Left ventricle myocardium inferior (tissue), 1 donor: ENCODE measurements around the gene MITF. TPM values are rescaled to one million over a fixed set of nuclear protein-coding genes. Genes with fewer than 3 reads are reported as not detected.

Experiments used
- DNase-seq: peaks from one replicate; pipeline ENCODE4 v3.0.0-alpha.2; 2020
- H3K27ac ChIP-seq: fragments of 200-600 bp; replicated peaks from 2 replicates; pipeline ENCODE4 v1.8.0; 2021
- H3K27me3 ChIP-seq: fragments of 200-600 bp; 2 replicates; pipeline ENCODE4 v1.8.0; 2021; ENCODE audit warnings: low read depth
- H3K36me3 ChIP-seq: fragments of 200-600 bp; 2 replicates; pipeline ENCODE4 v1.8.0; 2021
- H3K4me1 ChIP-seq: fragments of 200-600 bp; 2 replicates; pipeline ENCODE4 v1.8.0; 2021
- H3K4me3 ChIP-seq: fragments of 200-600 bp; 2 replicates; pipeline ENCODE4 v1.8.0; 2021; ENCODE audit warnings: mild to moderate bottlenecking, moderate library complexity
- H3K9me3 ChIP-seq: fragments of 200-600 bp; replicated peaks from 2 replicates; pipeline ENCODE4 v1.8.0; 2021
- CTCF ChIP-seq: fragments of 200-600 bp; IDR thresholded peaks from 2 replicates; pipeline ENCODE4 v1.8.0; 2021; ENCODE audit warnings: antibody characterized with exemption, mild to moderate bottlenecking, borderline replicate concordance
- intact Hi-C: fragments of 100-400 bp; cut with micrococcal nuclease; formaldehyde crosslinking; loops from one replicate; pipeline ENCODE4 v1.11.0; 2022
- total RNA-seq: library from RNA; stranded (reverse); fragmentation: NEBNext Ultra II Directional; extraction: Animal tissue kit (Norgen Biotek cat#: 25700); gene quantifications from one replicate; pipeline ENCODE4 v1.2.1, GENCODE V29; 2021
- donor health status: DM: no; HTN: yes; CAD: no; lungs with severe emphysema.

Gene MITF
- total RNA-seq, 1 donor from 2014 or later = 81.9 TPM

- Histone ChIP-seq H3K27ac (no peak overlapping the region), H3K4me1 (peaks cover 91% of the 10 kb centered on the region), H3K4me3 (no peak overlapping the region), H3K27me3 (no peaks in the 10 kb centered on the region), H3K9me3 (no peaks in the 10 kb centered on the region), H3K36me3 (no peaks in the 10 kb centered on the region)
- TF ChIP-seq CTCF = no peak
- no peak for DNase-seq
- intact Hi-C loops = no loop called here
Measured at GRCh38 chr3:69766638-69767037, 27.4 kb downstream of the MITF start.

GRCh38 chr3:69767571-69767970 is 28.3 kb downstream of the MITF start:
- no peaks in the 10 kb centered on the region for H3K36me3 ChIP-seq
- H3K27me3 ChIP-seq = no peaks in the 10 kb centered on the region
- H3K4me1 ChIP-seq = peaks cover 89% of the 10 kb centered on the region
- H3K9me3 ChIP-seq = no peaks in the 10 kb centered on the region
- H3K27ac ChIP-seq = peak overlapping the region; percentile 20
- TF ChIP-seq CTCF = no peak
- DNase-seq = peak; percentile 83
- intact Hi-C loops = no loop called here
- H3K4me3 ChIP-seq = no peak overlapping the region

GRCh38 chr3:69768438-69768837 is 29.2 kb downstream of the MITF start:
- no peak overlapping the region for H3K4me3 ChIP-seq
- H3K27ac ChIP-seq = no peak overlapping the region
- H3K4me1 ChIP-seq = peaks cover 89% of the 10 kb centered on the region
- no peak for DNase-seq
- H3K9me3 ChIP-seq = no peaks in the 10 kb centered on the region
- H3K36me3 ChIP-seq = no peaks in the 10 kb centered on the region
- H3K27me3 ChIP-seq = no peaks in the 10 kb centered on the region
- no peak for TF ChIP-seq CTCF
- intact Hi-C loops = no loop called here

GRCh38 chr3:69770219-69770618 is 31.0 kb downstream of the MITF start:
- peaks cover 89% of the 10 kb centered on the region for H3K4me1 ChIP-seq

GRCh38 chr3:69770976-69771634 is 31.8 kb downstream of the MITF start:
- DNase-seq = no peak
- no peaks in the 10 kb centered on the region for H3K9me3 ChIP-seq
- TF ChIP-seq CTCF = no peak
- H3K27ac ChIP-seq = peak overlapping the region; percentile 76
- H3K4me3 ChIP-seq = no peak overlapping the region
- H3K36me3 ChIP-seq = no peaks in the 10 kb centered on the region
- no peaks in the 10 kb centered on the region for H3K27me3 ChIP-seq
- H3K4me1 ChIP-seq = peaks cover 91% of the 10 kb centered on the region
- intact Hi-C loops = no loop called here

More at GRCh38 chr3:69770219-69770618, 31.0 kb downstream of the MITF start:
- Histone ChIP-seq H3K4me3 (no peak overlapping the region), H3K9me3 (no peaks in the 10 kb centered on the region), H3K27ac (no peak overlapping the region), H3K27me3 (no peaks in the 10 kb centered on the region), H3K36me3 (no peaks in the 10 kb centered on the region)
- DNase-seq = no peak
- no peak for TF ChIP-seq CTCF
- intact Hi-C loops = no loop called here
